ENCODE data around the gene ERBIN. TPM values are rescaled to one million over a fixed set of nuclear protein-coding genes. Genes with fewer than 3 reads are reported as not detected.

The ERBIN gene
- polyA plus RNA-seq, 2 of the 4 experiments (the other 2 are of a cell fraction): 24.3 to 57.7 TPM

DNA sequence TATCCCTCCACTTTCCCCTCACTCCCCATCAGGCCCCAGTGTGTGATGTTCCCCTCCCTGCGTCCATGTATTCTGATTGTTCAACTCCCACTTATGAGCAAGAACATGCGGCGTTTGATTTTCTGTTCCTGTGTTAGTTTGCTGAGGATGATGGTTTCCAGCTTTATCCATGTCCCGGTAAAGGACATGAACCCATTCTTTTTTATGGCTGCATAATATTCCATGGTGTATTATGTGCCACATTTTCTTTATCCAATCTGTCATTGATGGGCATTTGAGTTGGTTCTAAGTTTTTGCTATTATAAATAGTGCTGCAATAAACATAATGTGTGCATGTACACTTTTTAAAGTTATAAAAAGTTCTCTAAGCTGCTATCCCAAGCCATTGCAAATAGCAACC, 75.6 kb downstream of the ERBIN start:
- POLR2A ChIA-PET: no interaction called here
- Histone ChIP-seq H3K4me1 (no peaks in the 10 kb centered on the region), H3K9me3 (no peaks in the 10 kb centered on the region), H3K4me3 (no peak overlapping the region), H3K4me2 (no peak overlapping the region), H3K27ac (no peak overlapping the region)
- WGBS (ENCODE audit: missing lambda C conversion rate): 94% methylated on average over 4 of the region's 4 CpGs
- no peak for TF ChIP-seq NR3C1 (IDR thresholded peaks at IDR 0.05)
- no peak for TF ChIP-seq RFX5 (IDR thresholded peaks at IDR 0.05)
- TF ChIP-seq FOSL2 (IDR thresholded peaks at IDR 0.05): no peak
- no peak for TF ChIP-seq FOSL2 (CRISPR knock-in tag; IDR thresholded peaks at IDR 0.05)
- TF ChIP-seq MAZ (IDR thresholded peaks at IDR 0.05; ENCODE audit: borderline replicate concordance, low read depth, low read length): no peak
- no peak for TF ChIP-seq SMC3 (IDR thresholded peaks at IDR 0.05)
- no peak for TF ChIP-seq EP300 (IDR thresholded peaks at IDR 0.05)
- TF ChIP-seq, protein P1, sequence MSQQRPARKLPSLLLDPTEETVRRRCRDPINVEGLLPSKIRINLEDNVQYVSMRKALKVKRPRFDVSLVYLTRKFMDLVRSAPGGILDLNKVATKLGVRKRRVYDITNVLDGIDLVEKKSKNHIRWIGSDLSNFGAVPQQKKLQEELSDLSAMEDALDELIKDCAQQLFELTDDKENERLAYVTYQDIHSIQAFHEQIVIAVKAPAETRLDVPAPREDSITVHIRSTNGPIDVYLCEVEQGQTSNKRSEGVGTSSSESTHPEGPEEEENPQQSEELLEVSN (IDR thresholded peaks at IDR 0.05; ENCODE audit: borderline replicate concordance, low read depth): no peak
- TF ChIP-seq CBX8 (IDR thresholded peaks at IDR 0.05): no peak
- no peak for TF ChIP-seq MAFK (IDR thresholded peaks at IDR 0.05; ENCODE audit: partially characterized antibody)
- TF ChIP-seq EHMT2 (IDR thresholded peaks at IDR 0.05; ENCODE audit: low read depth): no peak
- no peak for TF ChIP-seq ZC3H11A (IDR thresholded peaks at IDR 0.05)
- TF ChIP-seq TP53 (CRISPR knock-in tag; IDR thresholded peaks at IDR 0.05): no peak
- TF ChIP-seq CEBPB (IDR thresholded peaks at IDR 0.05): no peak
- no peak for TF ChIP-seq ESRRA (IDR thresholded peaks at IDR 0.05; ENCODE audit: borderline replicate concordance, low read length)
- TF ChIP-seq FOXS1 (CRISPR knock-in tag; IDR thresholded peaks at IDR 0.05): no peak
- DNase-seq (ENCODE audit: low read depth in 1 of 2, low spot score in 1 of 2) (no peak), ATAC-seq (no peak), FAIRE-seq (no peak)
- CTCF ChIA-PET: interaction anchor here (1.2 to 1.6 kb wide), 2 partner anchors 37 to 338 kb away, joined by 4 read pairs; no protein-coding TSS in a partner anchor

DNA sequence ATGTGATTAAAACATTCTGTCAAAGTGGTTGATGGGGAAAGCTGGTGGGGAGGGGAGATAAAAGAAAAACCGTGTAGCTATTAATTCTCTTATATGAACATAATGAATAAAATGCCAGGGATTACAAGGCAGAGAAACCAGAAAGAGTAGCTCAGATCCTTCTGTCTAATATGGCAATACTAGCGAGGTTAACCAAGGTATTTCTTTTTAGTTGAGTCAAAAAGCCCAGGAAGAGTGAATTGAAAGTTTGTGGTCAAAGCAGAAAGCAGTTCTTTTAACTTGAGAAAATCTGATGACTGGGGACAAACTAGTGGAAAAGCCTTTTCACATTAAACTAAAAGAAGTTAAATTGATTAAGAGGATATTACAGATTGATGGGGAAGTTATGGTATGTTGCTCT, 76.0 kb downstream of the ERBIN start:
- H3K4me3 ChIP-seq: no peak overlapping the region
- H3K27ac ChIP-seq: no peak overlapping the region
- H3K4me1 ChIP-seq: no peaks in the 10 kb centered on the region
- ATAC-seq (no peak), DNase-seq (ENCODE audit: low read depth in 1 of 2, low spot score in 1 of 2) (no peak), FAIRE-seq (no peak)
- H3K9me3 ChIP-seq: no peaks in the 10 kb centered on the region
- ChIA-PET POLR2A (no interaction called here), CTCF (interaction anchor here (1.2 to 1.6 kb wide), 2 partner anchors 37 to 338 kb away, joined by 4 read pairs; no protein-coding TSS in a partner anchor)
- no peak overlapping the region for H3K4me2 ChIP-seq
- 85% methylated on average over 2 of the region's 2 CpGs for WGBS (ENCODE audit: missing lambda C conversion rate)
- TF ChIP-seq MAZ (IDR thresholded peaks at IDR 0.05; ENCODE audit: borderline replicate concordance, low read depth, low read length): no peak
- TF ChIP-seq, protein P1 (IDR thresholded peaks at IDR 0.05; ENCODE audit: borderline replicate concordance, low read depth): no peak
- TF ChIP-seq HEYL (CRISPR knock-in tag; IDR thresholded peaks at IDR 0.05): no peak
- TF ChIP-seq FOSB (CRISPR knock-in tag; IDR thresholded peaks at IDR 0.05): no peak
- TF ChIP-seq MYC (IDR thresholded peaks at IDR 0.05; ENCODE audit: borderline replicate concordance, low read length): no peak
- TF ChIP-seq, protein P2, sequence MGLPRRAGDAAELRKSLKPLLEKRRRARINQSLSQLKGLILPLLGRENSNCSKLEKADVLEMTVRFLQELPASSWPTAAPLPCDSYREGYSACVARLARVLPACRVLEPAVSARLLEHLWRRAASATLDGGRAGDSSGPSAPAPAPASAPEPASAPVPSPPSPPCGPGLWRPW (IDR thresholded peaks at IDR 0.05): no peak
- no peak for TF ChIP-seq SMC3 (IDR thresholded peaks at IDR 0.05)
- TF ChIP-seq POLR2A (IDR thresholded peaks at IDR 0.05; ENCODE audit: low read length): no peak
- TF ChIP-seq CEBPB (IDR thresholded peaks at IDR 0.05): no peak
- TF ChIP-seq EHMT2 (IDR thresholded peaks at IDR 0.05; ENCODE audit: low read depth): no peak
- no peak for TF ChIP-seq NR3C1 (IDR thresholded peaks at IDR 0.05)
- TF ChIP-seq, protein P3, sequence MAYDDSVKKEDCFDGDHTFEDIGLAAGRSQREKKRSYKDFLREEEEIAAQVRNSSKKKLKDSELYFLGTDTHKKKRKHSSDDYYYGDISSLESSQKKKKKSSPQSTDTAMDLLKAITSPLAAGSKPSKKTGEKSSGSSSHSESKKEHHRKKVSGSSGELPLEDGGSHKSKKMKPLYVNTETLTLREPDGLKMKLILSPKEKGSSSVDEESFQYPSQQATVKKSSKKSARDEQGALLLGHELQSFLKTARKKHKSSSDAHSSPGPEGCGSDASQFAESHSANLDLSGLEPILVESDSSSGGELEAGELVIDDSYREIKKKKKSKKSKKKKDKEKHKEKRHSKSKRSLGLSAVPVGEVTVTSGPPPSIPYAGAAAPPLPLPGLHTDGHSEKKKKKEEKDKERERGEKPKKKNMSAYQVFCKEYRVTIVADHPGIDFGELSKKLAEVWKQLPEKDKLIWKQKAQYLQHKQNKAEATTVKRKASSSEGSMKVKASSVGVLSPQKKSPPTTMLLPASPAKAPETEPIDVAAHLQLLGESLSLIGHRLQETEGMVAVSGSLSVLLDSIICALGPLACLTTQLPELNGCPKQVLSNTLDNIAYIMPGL (CRISPR knock-in tag; IDR thresholded peaks at IDR 0.05; ENCODE audit: borderline replicate concordance): no peak
- TF ChIP-seq, protein P4, sequence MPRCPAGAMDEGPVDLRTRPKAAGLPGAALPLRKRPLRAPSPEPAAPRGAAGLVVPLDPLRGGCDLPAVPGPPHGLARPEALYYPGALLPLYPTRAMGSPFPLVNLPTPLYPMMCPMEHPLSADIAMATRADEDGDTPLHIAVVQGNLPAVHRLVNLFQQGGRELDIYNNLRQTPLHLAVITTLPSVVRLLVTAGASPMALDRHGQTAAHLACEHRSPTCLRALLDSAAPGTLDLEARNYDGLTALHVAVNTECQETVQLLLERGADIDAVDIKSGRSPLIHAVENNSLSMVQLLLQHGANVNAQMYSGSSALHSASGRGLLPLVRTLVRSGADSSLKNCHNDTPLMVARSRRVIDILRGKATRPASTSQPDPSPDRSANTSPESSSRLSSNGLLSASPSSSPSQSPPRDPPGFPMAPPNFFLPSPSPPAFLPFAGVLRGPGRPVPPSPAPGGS (IDR thresholded peaks at IDR 0.05): no peak
- no peak for TF ChIP-seq PHF8 (IDR thresholded peaks at IDR 0.05; ENCODE audit: borderline replicate concordance, low read depth)
- TF ChIP-seq HOXB5 (CRISPR knock-in tag; IDR thresholded peaks at IDR 0.05): no peak
- TF ChIP-seq HOXB13 (CRISPR knock-in tag; IDR thresholded peaks at IDR 0.05; ENCODE audit: low read depth): no peak
- no peak for TF ChIP-seq SREBF2 (IDR thresholded peaks at IDR 0.05)
- no peak for TF ChIP-seq CBX2 (IDR thresholded peaks at IDR 0.05; ENCODE audit: borderline replicate concordance, low read depth)

Measured in A549 (cell line).